ENCODE measurements around the gene NR4A3. TPM values are rescaled to one million over a fixed set of nuclear protein-coding genes. Genes with fewer than 3 reads are reported as not detected.

NR4A3 gene
- total RNA-seq, 1 donor from 2014 or later, result 15.3 TPM

- Mint-ChIP-seq H3K27me3 (ENCODE audit: low read depth) (no peaks in the 10 kb centered on the region), H3K4me1 (peaks cover 32% of the 10 kb centered on the region), H3K27ac (no peak overlapping the region), H3K36me3 (peaks cover 10% of the 10 kb centered on the region), H3K9me3 (no peaks in the 10 kb centered on the region), H3K4me3 (no peak overlapping the region)
- no peak for DNase-seq (ENCODE audit: low spot score in 2 of 2, unreplicated experiment in 2 of 2)
- no peak for TF ChIP-seq CTCF (IDR thresholded peaks at IDR 0.05; ENCODE audit: unreplicated experiment)
These were observed 11.9 kb upstream of the NR4A3 start for GRCh38 chr9:99809586-99810319.

- H3K9me3 Mint-ChIP-seq, result no peaks in the 10 kb centered on the region
- no peaks in the 10 kb centered on the region for H3K27me3 Mint-ChIP-seq (ENCODE audit: low read depth)
- no peak for TF ChIP-seq CTCF (IDR thresholded peaks at IDR 0.05; ENCODE audit: unreplicated experiment)
- H3K4me3 Mint-ChIP-seq, result no peak overlapping the region
- H3K4me1 Mint-ChIP-seq, result peaks cover 44% of the 10 kb centered on the region
- peaks cover 8% of the 10 kb centered on the region for H3K36me3 Mint-ChIP-seq
- no peak overlapping the region for H3K27ac Mint-ChIP-seq
- no peak for DNase-seq (ENCODE audit: low spot score in 2 of 2, unreplicated experiment in 2 of 2)
These were observed 10.5 kb upstream of the NR4A3 start for GRCh38 chr9:99811172-99811571.

- no peak for TF ChIP-seq CTCF (IDR thresholded peaks at IDR 0.05; ENCODE audit: unreplicated experiment)
- Mint-ChIP-seq H3K36me3 (peaks cover 8% of the 10 kb centered on the region), H3K4me3 (no peak overlapping the region), H3K9me3 (no peaks in the 10 kb centered on the region), H3K27ac (no peak overlapping the region), H3K4me1 (peaks cover 47% of the 10 kb centered on the region), H3K27me3 (ENCODE audit: low read depth) (no peaks in the 10 kb centered on the region)
- no peak for DNase-seq (ENCODE audit: low spot score in 2 of 2, unreplicated experiment in 2 of 2)
These were observed 9.9 kb upstream of the NR4A3 start for GRCh38 chr9:99811598-99812383.

- peaks cover 6% of the 10 kb centered on the region for H3K36me3 Mint-ChIP-seq
- peaks cover 49% of the 10 kb centered on the region for H3K4me1 Mint-ChIP-seq
- no peaks in the 10 kb centered on the region for H3K9me3 Mint-ChIP-seq
- no peak for TF ChIP-seq CTCF (IDR thresholded peaks at IDR 0.05; ENCODE audit: unreplicated experiment)
- no peak overlapping the region for H3K4me3 Mint-ChIP-seq
- no peak for DNase-seq (ENCODE audit: low spot score in 2 of 2, unreplicated experiment in 2 of 2)
- H3K27me3 Mint-ChIP-seq (ENCODE audit: low read depth), result no peaks in the 10 kb centered on the region
- peak overlapping the region; percentile 40 for H3K27ac Mint-ChIP-seq
These were observed 7.9 kb upstream of the NR4A3 start for GRCh38 chr9:99813739-99814138.

- H3K27ac Mint-ChIP-seq, result peak overlapping the region; percentile 5
- no peak for TF ChIP-seq CTCF (IDR thresholded peaks at IDR 0.05; ENCODE audit: unreplicated experiment)
- peaks cover 6% of the 10 kb centered on the region for H3K36me3 Mint-ChIP-seq
- H3K9me3 Mint-ChIP-seq, result no peaks in the 10 kb centered on the region
- H3K27me3 Mint-ChIP-seq (ENCODE audit: low read depth), result no peaks in the 10 kb centered on the region
- DNase-seq (ENCODE audit: low spot score in 2 of 2, unreplicated experiment in 2 of 2), result no peak
- no peak overlapping the region for H3K4me3 Mint-ChIP-seq
- peaks cover 54% of the 10 kb centered on the region for H3K4me1 Mint-ChIP-seq
These were observed 7.3 kb upstream of the NR4A3 start for GRCh38 chr9:99814359-99814758.
